ENCODE measurements around the gene EPHB3. TPM values are rescaled to one million over a fixed set of nuclear protein-coding genes. Genes with fewer than 3 reads are reported as not detected.
"Not testable (repeated sequence)": the region's sequence is repeated elsewhere in the genome, so short reads cannot be mapped to it uniquely, and the experiment has no call there.

EPHB3 gene
- total and polyA plus RNA-seq, 2 donors: 5.1 to 28.0 TPM

DNA sequence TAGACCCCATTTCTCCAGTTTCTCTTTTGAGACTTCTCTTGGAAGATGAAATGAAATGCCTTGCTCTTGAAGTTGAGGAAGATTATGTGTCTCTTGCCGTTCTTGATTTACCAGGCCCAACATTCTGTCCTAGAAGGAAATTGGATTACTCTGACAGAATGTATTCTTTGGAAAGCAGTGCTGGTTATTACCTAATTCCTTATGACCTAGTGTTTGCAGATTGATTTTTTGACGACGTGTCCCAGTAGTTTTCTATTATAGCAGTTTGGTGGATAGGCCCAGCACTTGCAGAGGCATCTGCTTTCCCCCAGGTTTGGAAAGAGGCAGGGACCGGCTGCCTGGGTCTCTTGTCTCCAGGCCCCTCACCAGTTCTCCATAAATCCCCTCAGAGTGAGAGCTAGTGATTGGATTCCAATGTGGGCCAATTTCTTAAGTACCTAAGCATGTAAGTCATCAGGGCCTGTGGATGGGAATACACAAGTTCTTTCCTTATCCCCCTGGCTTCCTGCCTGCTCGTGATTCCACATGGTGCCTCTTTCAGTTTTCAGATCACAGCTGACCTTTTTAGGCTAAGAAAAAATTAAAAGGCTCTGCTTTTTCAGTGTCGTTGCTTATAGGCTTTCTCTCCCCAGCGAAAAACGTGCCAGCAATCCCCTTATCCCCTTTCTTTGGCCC, 50.2 kb downstream of the EPHB3 start:
- Histone ChIP-seq H3K4me3 (ENCODE audit: low read depth, low read length) (no peak overlapping the region), H3K4me1 (ENCODE audit: insufficient read depth) (no peaks in the 10 kb centered on the region), H3K36me3 (ENCODE audit: insufficient read depth) (no peaks in the 10 kb centered on the region), H3K27ac (ENCODE audit: low read depth) (no peak overlapping the region)
- WGBS: 50% methylated on average over 8 of the region's 8 CpGs
- no peak for DNase-seq (ENCODE audit: extremely low spot score)

DNA sequence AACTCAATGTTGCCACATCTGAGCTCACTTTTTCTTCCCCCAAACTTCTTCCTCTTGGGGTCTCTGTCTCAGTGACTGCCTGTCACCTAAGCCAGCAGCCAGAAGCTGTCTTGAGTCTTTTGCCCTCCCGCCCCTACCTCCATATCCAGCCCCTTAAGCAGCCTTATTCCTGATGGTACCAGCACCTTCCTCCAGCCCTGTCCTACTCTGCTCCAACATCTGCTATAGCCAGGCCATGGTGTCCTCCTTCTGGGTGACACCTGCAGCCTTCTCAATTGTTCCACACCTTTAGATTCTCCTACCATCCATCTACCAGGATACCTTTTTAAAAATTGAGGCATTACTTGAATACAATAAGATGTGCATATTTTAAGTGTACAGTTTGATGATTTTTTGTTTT, 53.8 kb downstream of the EPHB3 start:
- no peaks in the 10 kb centered on the region for H3K4me1 ChIP-seq (ENCODE audit: insufficient read depth)
- no peak overlapping the region for H3K4me3 ChIP-seq (ENCODE audit: low read depth, low read length)
- no peaks in the 10 kb centered on the region for H3K36me3 ChIP-seq (ENCODE audit: insufficient read depth)
- no peak overlapping the region for H3K27ac ChIP-seq (ENCODE audit: low read depth)
- DNase-seq (ENCODE audit: extremely low spot score): no peak
- WGBS: 98% methylated on average over 1 of the region's 1 CpG

- no peak for DNase-seq (ENCODE audit: extremely low spot score)
- Histone ChIP-seq H3K4me1 (ENCODE audit: insufficient read depth) (no peaks in the 10 kb centered on the region), H3K27ac (ENCODE audit: low read depth) (no peak overlapping the region), H3K36me3 (ENCODE audit: insufficient read depth) (no peaks in the 10 kb centered on the region), H3K4me3 (ENCODE audit: low read depth, low read length) (no peak overlapping the region)
- WGBS: 82% methylated on average over 5 of the region's 5 CpGs
These were observed 54.9 kb downstream of the EPHB3 start for GRCh38 chr3:184616436-184616835.

GRCh38 chr3:184617306-184617705, 55.7 kb downstream of the EPHB3 start:
- not testable (repeated sequence) for H3K36me3 ChIP-seq (ENCODE audit: insufficient read depth); H3K4me1 ChIP-seq (ENCODE audit: insufficient read depth); H3K27ac ChIP-seq (ENCODE audit: low read depth); DNase-seq (ENCODE audit: extremely low spot score); H3K4me3 ChIP-seq (ENCODE audit: low read depth, low read length)
- WGBS: 89% methylated on average over 4 of the region's 4 CpGs

GRCh38 chr3:184618811-184619210, 57.2 kb downstream of the EPHB3 start:
- no peaks in the 10 kb centered on the region for H3K4me1 ChIP-seq (ENCODE audit: insufficient read depth)
- DNase-seq (ENCODE audit: extremely low spot score): no peak
- WGBS: 56% methylated on average over 7 of the region's 7 CpGs

GRCh38 chr3:184619369-184619768, 57.8 kb downstream of the EPHB3 start:
- Histone ChIP-seq H3K4me1 (ENCODE audit: insufficient read depth) (no peaks in the 10 kb centered on the region), H3K4me3 (ENCODE audit: low read depth, low read length) (no peak overlapping the region), H3K27ac (ENCODE audit: low read depth) (no peak overlapping the region), H3K36me3 (ENCODE audit: insufficient read depth) (no peaks in the 10 kb centered on the region)
- no peak for DNase-seq (ENCODE audit: extremely low spot score)
- 23% methylated on average over 3 of the region's 3 CpGs for WGBS

More at GRCh38 chr3:184618811-184619210, 57.2 kb downstream of the EPHB3 start:
- Histone ChIP-seq H3K4me3 (ENCODE audit: low read depth, low read length) (no peak overlapping the region), H3K27ac (ENCODE audit: low read depth) (no peak overlapping the region), H3K36me3 (ENCODE audit: insufficient read depth) (no peaks in the 10 kb centered on the region)

DNA sequence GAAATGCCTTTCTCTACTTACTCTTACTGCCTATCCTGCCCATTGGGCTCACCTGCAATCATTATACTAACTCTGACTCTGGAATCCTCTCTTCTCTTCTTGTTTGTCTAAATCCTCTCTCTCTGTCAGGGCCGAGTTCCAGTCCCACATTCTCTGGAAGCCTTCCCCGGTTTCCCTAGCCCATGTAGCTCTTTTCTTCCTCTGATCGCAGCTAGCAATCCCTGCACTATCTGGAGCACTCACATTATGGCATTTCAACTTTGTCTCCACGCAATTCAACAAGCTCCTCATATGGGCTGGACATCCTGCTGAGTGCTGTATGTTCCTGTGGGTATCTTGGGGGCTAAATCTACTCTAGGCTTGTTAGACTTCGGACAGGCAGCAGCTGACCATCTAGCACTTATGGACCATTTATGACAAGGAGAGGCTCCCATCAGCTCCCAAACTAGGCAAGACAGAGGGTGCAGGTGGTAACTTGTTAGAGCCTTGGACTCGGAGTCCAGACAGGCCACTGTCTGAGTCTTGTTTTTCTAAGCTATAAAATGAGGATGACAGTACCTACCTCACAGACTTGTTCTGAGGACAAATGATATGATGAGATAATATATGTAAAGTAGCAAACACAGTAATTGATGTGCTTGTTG, 58.3 kb downstream of the EPHB3 start:
- H3K4me1 ChIP-seq (ENCODE audit: insufficient read depth): no peaks in the 10 kb centered on the region
- no peak for DNase-seq (ENCODE audit: extremely low spot score)
- WGBS: 40% methylated on average over 6 of the region's 6 CpGs
- no peak overlapping the region for H3K4me3 ChIP-seq (ENCODE audit: low read depth, low read length)
- no peaks in the 10 kb centered on the region for H3K36me3 ChIP-seq (ENCODE audit: insufficient read depth)
- H3K27ac ChIP-seq (ENCODE audit: low read depth): no peak overlapping the region

DNA sequence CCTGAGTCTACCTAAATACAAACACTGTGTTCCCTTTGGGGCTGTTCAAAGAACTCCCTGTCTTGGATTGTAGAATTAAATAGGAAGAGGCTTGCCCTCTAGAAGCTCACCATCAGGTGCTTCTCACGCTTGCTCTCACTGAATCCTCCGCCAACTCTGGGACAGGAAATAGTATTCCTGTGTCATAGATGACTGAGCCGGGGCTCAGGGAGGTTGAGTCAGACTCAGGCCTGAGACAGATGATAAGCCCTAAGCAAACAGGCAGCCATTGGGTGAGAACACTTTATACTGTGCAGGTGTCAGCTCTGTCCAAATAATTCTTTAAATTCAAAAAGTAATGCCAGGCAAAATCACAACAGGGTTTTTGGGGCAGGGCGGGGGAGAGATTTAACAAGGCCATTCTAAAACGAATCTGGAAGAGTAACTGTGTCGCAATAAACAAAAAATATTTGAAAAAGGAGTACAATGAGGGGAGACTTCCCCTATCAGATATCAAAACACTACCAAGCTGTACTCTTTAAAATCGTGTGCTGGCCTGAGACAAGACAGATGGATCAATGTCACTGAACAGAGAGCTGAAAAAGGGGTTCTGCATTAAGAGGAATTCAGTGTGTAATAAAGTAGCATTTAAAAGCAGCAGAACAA, 59.0 kb downstream of the EPHB3 start:
- H3K4me1 ChIP-seq (ENCODE audit: insufficient read depth): no peaks in the 10 kb centered on the region
- no peaks in the 10 kb centered on the region for H3K36me3 ChIP-seq (ENCODE audit: insufficient read depth)
- H3K27ac ChIP-seq (ENCODE audit: low read depth): no peak overlapping the region
- H3K4me3 ChIP-seq (ENCODE audit: low read depth, low read length): no peak overlapping the region
- WGBS: 69% methylated on average over 7 of the region's 7 CpGs
- no peak for DNase-seq (ENCODE audit: extremely low spot score)

DNA sequence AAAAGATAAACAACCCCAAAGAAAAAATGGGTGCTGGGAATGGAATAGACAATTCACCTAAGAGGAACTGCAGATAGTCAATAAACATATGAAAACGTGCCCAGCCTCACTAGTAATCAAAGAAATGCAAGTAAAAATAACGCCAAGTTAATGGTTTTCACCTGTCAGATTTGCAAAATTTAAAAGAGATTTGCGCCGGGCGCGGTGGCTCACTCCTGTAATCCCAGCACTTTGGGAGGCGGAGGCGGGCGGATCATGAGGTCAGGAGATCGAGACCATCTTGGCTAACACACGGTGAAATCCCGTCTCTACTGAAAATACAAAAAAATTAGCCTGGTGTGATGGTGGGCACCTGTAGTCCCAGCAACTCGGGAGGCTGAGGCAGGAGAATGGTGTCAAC, 60.6 kb downstream of the EPHB3 start:
- H3K4me1 ChIP-seq (ENCODE audit: insufficient read depth); H3K36me3 ChIP-seq (ENCODE audit: insufficient read depth); H3K4me3 ChIP-seq (ENCODE audit: low read depth, low read length); H3K27ac ChIP-seq (ENCODE audit: low read depth); DNase-seq (ENCODE audit: extremely low spot score): not testable (repeated sequence)
- 90% methylated on average over 13 of the region's 13 CpGs for WGBS

- H3K4me3 ChIP-seq (ENCODE audit: low read depth, low read length): no peak overlapping the region
These were observed 65.3 kb downstream of the EPHB3 start for GRCh38 chr3:184626923-184627322.

GRCh38 chr3:184629555-184630160, 68.1 kb downstream of the EPHB3 start:
- no peaks in the 10 kb centered on the region for H3K4me1 ChIP-seq (ENCODE audit: insufficient read depth)
- 83% methylated on average over 23 of the region's 23 CpGs for WGBS
- DNase-seq (ENCODE audit: extremely low spot score): no peak
- H3K36me3 ChIP-seq (ENCODE audit: insufficient read depth): no peaks in the 10 kb centered on the region
- no peak overlapping the region for H3K4me3 ChIP-seq (ENCODE audit: low read depth, low read length)
- H3K27ac ChIP-seq (ENCODE audit: low read depth): no peak overlapping the region

More at GRCh38 chr3:184626923-184627322, 65.3 kb downstream of the EPHB3 start:
- DNase-seq (ENCODE audit: extremely low spot score): no peak
- H3K4me1 ChIP-seq (ENCODE audit: insufficient read depth): no peaks in the 10 kb centered on the region
- no peak overlapping the region for H3K27ac ChIP-seq (ENCODE audit: low read depth)
- WGBS: 83% methylated on average over 6 of the region's 6 CpGs
- no peaks in the 10 kb centered on the region for H3K36me3 ChIP-seq (ENCODE audit: insufficient read depth)

DNA sequence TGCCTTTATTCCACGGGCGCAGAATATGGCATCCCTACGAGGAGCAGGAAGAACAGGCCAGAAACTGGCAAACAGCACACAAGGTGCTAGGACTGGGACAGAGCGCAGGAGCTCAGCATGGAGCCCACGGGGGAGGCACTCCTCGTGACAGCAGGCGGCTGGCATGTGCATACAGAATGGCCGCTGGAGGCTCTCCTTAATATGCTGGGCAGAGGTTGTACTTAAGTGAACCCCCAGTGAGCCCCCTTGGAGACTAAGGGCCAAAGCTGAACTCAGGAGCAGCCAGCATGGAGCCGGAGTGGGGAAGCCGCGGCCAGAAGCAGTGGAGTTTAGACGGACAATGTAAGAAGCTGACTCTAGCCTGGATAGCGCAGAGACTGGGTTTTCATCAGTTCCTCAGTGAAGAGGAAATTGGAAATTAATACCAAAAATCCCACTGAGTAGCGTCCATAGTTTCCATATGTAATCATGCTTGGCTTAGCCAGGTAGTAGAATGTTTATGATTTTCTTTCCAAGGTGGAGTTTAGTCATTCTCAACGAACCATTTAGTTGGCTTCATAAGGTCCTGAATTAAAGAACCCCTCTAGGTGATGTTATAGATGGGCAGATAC, 69.4 kb downstream of the EPHB3 start:
- WGBS: 86% methylated on average over 15 of the region's 15 CpGs
- Histone ChIP-seq H3K4me1 (ENCODE audit: insufficient read depth) (no peaks in the 10 kb centered on the region), H3K27ac (ENCODE audit: low read depth) (no peak overlapping the region), H3K4me3 (ENCODE audit: low read depth, low read length) (no peak overlapping the region), H3K36me3 (ENCODE audit: insufficient read depth) (no peaks in the 10 kb centered on the region)
- DNase-seq (ENCODE audit: extremely low spot score): no peak

- 88% methylated on average over 19 of the region's 19 CpGs for WGBS
- no peak overlapping the region for H3K27ac ChIP-seq (ENCODE audit: low read depth)
- no peaks in the 10 kb centered on the region for H3K4me1 ChIP-seq (ENCODE audit: insufficient read depth)
- no peak overlapping the region for H3K4me3 ChIP-seq (ENCODE audit: low read depth, low read length)
- DNase-seq (ENCODE audit: extremely low spot score): no peak
- H3K36me3 ChIP-seq (ENCODE audit: insufficient read depth): no peaks in the 10 kb centered on the region
These were observed 69.9 kb downstream of the EPHB3 start for GRCh38 chr3:184631472-184631861.
